Measurements from ENCODE around the gene DVL1.

DNA sequence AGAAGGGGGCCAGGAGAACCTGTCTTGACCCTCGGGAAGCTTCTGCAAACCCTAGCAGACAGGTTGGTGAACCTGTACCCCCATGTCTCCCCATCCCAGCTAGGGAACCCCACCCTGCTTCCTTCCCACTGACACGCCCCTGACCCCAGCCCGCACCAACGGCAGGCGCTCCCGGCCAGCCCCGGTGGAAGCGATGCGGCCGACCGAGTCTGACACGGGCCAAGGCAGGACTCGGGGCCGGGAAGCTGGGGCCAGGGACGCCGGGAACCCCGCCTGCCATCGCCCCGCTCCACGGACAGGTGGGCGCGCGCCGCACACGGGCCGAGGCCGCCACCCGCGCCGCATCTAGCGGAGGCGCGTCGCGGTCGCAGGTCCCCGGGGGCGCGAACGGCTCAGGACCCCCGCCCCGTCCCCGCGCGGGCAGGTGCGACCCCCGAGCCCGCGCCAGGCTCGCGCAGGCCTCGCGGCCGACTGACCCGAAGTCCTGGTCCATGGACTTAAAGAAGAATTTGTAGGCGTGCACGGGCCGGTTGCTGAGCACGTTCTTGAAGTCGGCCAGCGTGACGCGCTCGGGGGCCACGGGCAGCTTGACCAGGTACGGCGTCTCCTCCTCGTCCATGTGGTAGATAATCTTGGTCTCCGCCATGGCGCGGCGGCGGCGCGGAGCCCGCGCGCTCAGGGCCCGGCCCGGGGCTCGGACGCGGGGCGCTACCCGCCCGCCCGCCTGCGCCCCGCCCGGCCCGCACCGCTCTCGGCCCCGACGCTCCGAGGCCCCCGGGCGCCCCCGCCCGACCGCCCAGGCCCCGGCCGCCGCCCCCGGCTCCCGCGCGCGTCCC lies 580 bp downstream of the DVL1 start:
- TF ChIP-seq, protein P1, sequence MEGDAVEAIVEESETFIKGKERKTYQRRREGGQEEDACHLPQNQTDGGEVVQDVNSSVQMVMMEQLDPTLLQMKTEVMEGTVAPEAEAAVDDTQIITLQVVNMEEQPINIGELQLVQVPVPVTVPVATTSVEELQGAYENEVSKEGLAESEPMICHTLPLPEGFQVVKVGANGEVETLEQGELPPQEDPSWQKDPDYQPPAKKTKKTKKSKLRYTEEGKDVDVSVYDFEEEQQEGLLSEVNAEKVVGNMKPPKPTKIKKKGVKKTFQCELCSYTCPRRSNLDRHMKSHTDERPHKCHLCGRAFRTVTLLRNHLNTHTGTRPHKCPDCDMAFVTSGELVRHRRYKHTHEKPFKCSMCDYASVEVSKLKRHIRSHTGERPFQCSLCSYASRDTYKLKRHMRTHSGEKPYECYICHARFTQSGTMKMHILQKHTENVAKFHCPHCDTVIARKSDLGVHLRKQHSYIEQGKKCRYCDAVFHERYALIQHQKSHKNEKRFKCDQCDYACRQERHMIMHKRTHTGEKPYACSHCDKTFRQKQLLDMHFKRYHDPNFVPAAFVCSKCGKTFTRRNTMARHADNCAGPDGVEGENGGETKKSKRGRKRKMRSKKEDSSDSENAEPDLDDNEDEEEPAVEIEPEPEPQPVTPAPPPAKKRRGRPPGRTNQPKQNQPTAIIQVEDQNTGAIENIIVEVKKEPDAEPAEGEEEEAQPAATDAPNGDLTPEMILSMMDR (IDR thresholded peaks at IDR 0.05; ENCODE audit: insufficient read depth, low read depth, low read length), result no peak
- TF ChIP-seq EZH2 (IDR thresholded peaks at IDR 0.05; ENCODE audit: insufficient read depth, low read length), result no peak
